Measurements from ENCODE around the gene DDX3X.

DDX3X gene

GRCh38 chrX:41332408-41333002, 1.5 kb upstream of the DDX3X start:
- peak overlapping the region; percentile 83 for H4K91ac ChIP-seq (ENCODE audit: low read length)
- H3K27me3 ChIP-seq (ENCODE audit: control insufficient read depth in 1 of 2, insufficient read depth in 1 of 2, low read length in 2 of 2), result no peaks in the 10 kb centered on the region
- H3K9me3 ChIP-seq (ENCODE audit: control insufficient read depth, low read length), result no peaks in the 10 kb centered on the region
- peak overlapping the region in 1 of 2 experiments; percentile 84 for H3K4ac ChIP-seq (ENCODE audit: low read depth in 1 of 2, low read length in 2 of 2)
- H2AK5ac ChIP-seq (ENCODE audit: low read length, severe bottlenecking), result no peak overlapping the region
- H3K27ac ChIP-seq (ENCODE audit: low read length, poor library complexity, severe bottlenecking), result peak overlapping the region; percentile 95
- H2BK15ac ChIP-seq (ENCODE audit: low read depth, poor library complexity, severe bottlenecking), result peak overlapping the region; percentile 52
- no peak for DNase-seq
- 3% methylated on average over 26 of the region's 30 CpGs for WGBS
- no peak overlapping the region for H3K23ac ChIP-seq (ENCODE audit: low read length in 2 of 2)
- H3K79me1 ChIP-seq (replicated peaks; ENCODE audit: low read length, poor library complexity, severe bottlenecking), result no peaks in the 10 kb centered on the region
- H3K4me1 ChIP-seq (ENCODE audit: control insufficient read depth, insufficient read depth, low read depth, low read length), result peaks cover 2% of the 10 kb centered on the region
- peak overlapping the region; percentile 76 to 83 for H3K18ac ChIP-seq (ENCODE audit: low read depth in 1 of 2, low read length in 2 of 2)
- peak overlapping the region; percentile 79 for H3K4me2 ChIP-seq (ENCODE audit: low read length, poor library complexity, severe bottlenecking)
- peak overlapping the region in 1 of 2 experiments; percentile 54 for H2BK12ac ChIP-seq (ENCODE audit: low read length in 2 of 2)
- H3K14ac ChIP-seq (ENCODE audit: low read length in 2 of 2), result peak overlapping the region in 1 of 2 experiments; percentile 75
- peak overlapping the region; percentile 14 for H2AFZ ChIP-seq (ENCODE audit: low read depth, low read length)
- peak overlapping the region; percentile 94 for H2BK5ac ChIP-seq (ENCODE audit: low read depth, low read length, poor library complexity, severe bottlenecking)
- H3K9ac ChIP-seq (ENCODE audit: low read length), result peak overlapping the region; percentile 100
- peaks cover 0 to 5% of the 10 kb centered on the region in 2 experiments for H3K36me3 ChIP-seq (ENCODE audit: control insufficient read depth in 1 of 2, insufficient read depth in 2 of 2, low read depth in 1 of 2, low read length in 2 of 2)
- H4K8ac ChIP-seq (ENCODE audit: low read length), result peak overlapping the region; percentile 77
- peak overlapping the region; percentile 89 for H2BK120ac ChIP-seq (ENCODE audit: low read depth, low read length)
- H3K4me3 ChIP-seq (ENCODE audit: insufficient read depth in 1 of 2, low read depth in 1 of 2, low read length in 2 of 2), result peak overlapping the region; percentile 54 to 97

GRCh38 chrX:41333003-41333743, 789 bp upstream of the DDX3X start:
- Histone ChIP-seq H3K36me3 (ENCODE audit: control insufficient read depth in 1 of 2, insufficient read depth in 2 of 2, low read depth in 1 of 2, low read length in 2 of 2) (peaks cover 0 to 12% of the 10 kb centered on the region in 2 experiments), H3K27ac (ENCODE audit: low read length, poor library complexity, severe bottlenecking) (peak overlapping the region; percentile 100), H3K4me2 (ENCODE audit: low read length, poor library complexity, severe bottlenecking) (peak overlapping the region; percentile 79), H3K14ac (ENCODE audit: low read length in 2 of 2) (peak overlapping the region in 1 of 2 experiments; percentile 75), H3K4me1 (ENCODE audit: control insufficient read depth, insufficient read depth, low read depth, low read length) (peaks cover 2% of the 10 kb centered on the region), H3K79me1 (replicated peaks; ENCODE audit: low read length, poor library complexity, severe bottlenecking) (no peaks in the 10 kb centered on the region), H3K9me3 (ENCODE audit: control insufficient read depth, low read length) (no peaks in the 10 kb centered on the region), H3K23ac (ENCODE audit: low read length in 2 of 2) (no peak overlapping the region), H3K4ac (ENCODE audit: low read depth in 1 of 2, low read length in 2 of 2) (peak overlapping the region in 1 of 2 experiments; percentile 84), H2BK12ac (ENCODE audit: low read length in 2 of 2) (peak overlapping the region in 1 of 2 experiments; percentile 54), H4K8ac (ENCODE audit: low read length) (peak overlapping the region; percentile 77), H2AK5ac (ENCODE audit: low read length, severe bottlenecking) (no peak overlapping the region), H4K91ac (ENCODE audit: low read length) (peak overlapping the region; percentile 83), H3K27me3 (ENCODE audit: control insufficient read depth in 1 of 2, insufficient read depth in 1 of 2, low read length in 2 of 2) (no peaks in the 10 kb centered on the region), H3K9ac (ENCODE audit: low read length) (peak overlapping the region; percentile 100), H2AFZ (ENCODE audit: low read depth, low read length) (peak overlapping the region; percentile 14), H2BK5ac (ENCODE audit: low read depth, low read length, poor library complexity, severe bottlenecking) (peak overlapping the region; percentile 94), H2BK15ac (ENCODE audit: low read depth, poor library complexity, severe bottlenecking) (peak overlapping the region; percentile 52), H2BK120ac (ENCODE audit: low read depth, low read length) (peak overlapping the region; percentile 89), H3K18ac (ENCODE audit: low read depth in 1 of 2, low read length in 2 of 2) (peak overlapping the region; percentile 82 to 96), H3K4me3 (ENCODE audit: insufficient read depth in 1 of 2, low read depth in 1 of 2, low read length in 2 of 2) (peak overlapping the region; percentile 54 to 97)
- 0% methylated on average over 45 of the region's 64 CpGs for WGBS
- DNase-seq, result peak; percentile 90

GRCh38 chrX:41334363-41335197, 618 bp downstream of the DDX3X start:
- Histone ChIP-seq H3K4ac (ENCODE audit: low read depth in 1 of 2, low read length in 2 of 2) (peak overlapping the region; percentile 66 to 97), H2BK15ac (ENCODE audit: low read depth, poor library complexity, severe bottlenecking) (peak overlapping the region; percentile 89), H2AK5ac (ENCODE audit: low read length, severe bottlenecking) (peak overlapping the region; percentile 69), H2AFZ (ENCODE audit: low read depth, low read length) (no peak overlapping the region), H3K36me3 (ENCODE audit: control insufficient read depth in 1 of 2, insufficient read depth in 2 of 2, low read depth in 1 of 2, low read length in 2 of 2) (peaks cover 0 to 26% of the 10 kb centered on the region in 2 experiments), H3K14ac (ENCODE audit: low read length in 2 of 2) (peak overlapping the region in 1 of 2 experiments; percentile 73), H3K9me3 (ENCODE audit: control insufficient read depth, low read length) (no peaks in the 10 kb centered on the region), H3K79me1 (replicated peaks; ENCODE audit: low read length, poor library complexity, severe bottlenecking) (no peaks in the 10 kb centered on the region), H3K23ac (ENCODE audit: low read length in 2 of 2) (peak overlapping the region in 1 of 2 experiments; percentile 40), H3K4me3 (ENCODE audit: insufficient read depth in 1 of 2, low read depth in 1 of 2, low read length in 2 of 2) (peak overlapping the region; percentile 80 to 97), H3K4me2 (ENCODE audit: low read length, poor library complexity, severe bottlenecking) (no peak overlapping the region), H2BK12ac (ENCODE audit: low read length in 2 of 2) (no peak overlapping the region), H2BK5ac (ENCODE audit: low read depth, low read length, poor library complexity, severe bottlenecking) (peak overlapping the region; percentile 22), H3K9ac (ENCODE audit: low read length) (peak overlapping the region; percentile 100), H3K27ac (ENCODE audit: low read length, poor library complexity, severe bottlenecking) (peak overlapping the region; percentile 100), H4K8ac (ENCODE audit: low read length) (peak overlapping the region; percentile 35), H2BK120ac (ENCODE audit: low read depth, low read length) (no peak overlapping the region), H4K91ac (ENCODE audit: low read length) (peak overlapping the region; percentile 88), H3K18ac (ENCODE audit: low read depth in 1 of 2, low read length in 2 of 2) (peak overlapping the region; percentile 80 to 84), H3K27me3 (ENCODE audit: control insufficient read depth in 1 of 2, insufficient read depth in 1 of 2, low read length in 2 of 2) (no peaks in the 10 kb centered on the region), H3K4me1 (ENCODE audit: control insufficient read depth, insufficient read depth, low read depth, low read length) (peaks cover 2% of the 10 kb centered on the region)
- WGBS, result 1% methylated on average over 43 of the region's 77 CpGs
- peak; percentile 59 for DNase-seq
